ENCODE data around the gene ARL16.

The ARL16 gene

GRCh38 chr17:81713004-81713555 is 29.5 kb upstream of the ARL16 start:
- in situ Hi-C loops (cut with MboI; ENCODE audit: low sequenced_read_pairs), result no loop called here

GRCh38 chr17:81712468-81713003 is 28.9 kb upstream of the ARL16 start:
- in situ Hi-C loops (cut with MboI; ENCODE audit: low sequenced_read_pairs), result no loop called here

GRCh38 chr17:81711814-81712467 is 28.3 kb upstream of the ARL16 start, which contains the start of gene SLC25A10:
SLC25A10 (plus strand) TSS chr17:81712284; CDS start chr17:81712427, 143 bp downstream.
- in situ Hi-C loops (cut with MboI; ENCODE audit: low sequenced_read_pairs), result no loop called here

GRCh38 chr17:81710514-81711308 is 27.1 kb upstream of the ARL16 start:
- in situ Hi-C loops (cut with MboI; ENCODE audit: low sequenced_read_pairs), result no loop called here

GRCh38 chr17:81708739-81709185 is 25.2 kb upstream of the ARL16 start:
- in situ Hi-C loops (cut with MboI; ENCODE audit: low sequenced_read_pairs), result no loop called here

GRCh38 chr17:81707725-81708646 is 24.4 kb upstream of the ARL16 start:
- in situ Hi-C loops (cut with MboI; ENCODE audit: low sequenced_read_pairs), result no loop called here

GRCh38 chr17:81706757-81707624 is 23.4 kb upstream of the ARL16 start:
- in situ Hi-C loops (cut with MboI; ENCODE audit: low sequenced_read_pairs), result no loop called here

GRCh38 chr17:81706232-81706611 is 22.6 kb upstream of the ARL16 start:
- in situ Hi-C loops (cut with MboI; ENCODE audit: low sequenced_read_pairs), result no loop called here

- in situ Hi-C loops (cut with MboI; ENCODE audit: low sequenced_read_pairs), result no loop called here
Measured at GRCh38 chr17:81705518-81706231, 22.1 kb upstream of the ARL16 start.

- in situ Hi-C loops (cut with MboI; ENCODE audit: low sequenced_read_pairs), result no loop called here
Measured at GRCh38 chr17:81703747-81704654, 20.4 kb upstream of the ARL16 start.

GRCh38 chr17:81702934-81703746 is 19.5 kb upstream of the ARL16 start, which contains the start of gene MRPL12:
MRPL12 (plus strand) TSS chr17:81703367; CDS start chr17:81703502, 135 bp downstream.
- in situ Hi-C loops (cut with MboI; ENCODE audit: low sequenced_read_pairs), result no loop called here

GRCh38 chr17:81701288-81702071 is 17.9 kb upstream of the ARL16 start:
- in situ Hi-C loops (cut with MboI; ENCODE audit: low sequenced_read_pairs), result no loop called here

- in situ Hi-C loops (cut with MboI; ENCODE audit: low sequenced_read_pairs), result no loop called here
Measured at GRCh38 chr17:81700353-81701287, 17.0 kb upstream of the ARL16 start.

- in situ Hi-C loops (cut with MboI; ENCODE audit: low sequenced_read_pairs), result no loop called here
Measured at GRCh38 chr17:81697261-81698044, 13.9 kb upstream of the ARL16 start.

Measured in hTERT RPE-1 (cell line).